Activated naive CD4-positive, alpha-beta T cell treated with anti-CD3 and anti-CD28 coated beads, Interleukin-2, amount 10 ng/mL, durations not matched to agents 7 days and 5 days (primary cell): ENCODE results near the gene FAT2.

ENCODE experiments used
- CTCF ChIA-PET: fragments of 350-600 bp; sonication (Branson Sonifier 250); formaldehyde crosslinking; loops from one replicate; lab custom pipeline; 2021; ENCODE audit warnings: antibody characterized with exemption; lab: Charles Lee
- DNase-seq: peaks from one replicate; pipeline ENCODE4 v3.0.0-alpha.2; 2020
- H3K27ac Mint-ChIP-seq: one replicate; pipeline ENCODE4 v1.8.0; 2021; ENCODE audit warnings: mild to moderate bottlenecking, moderate library complexity, mixed read lengths
- H3K27me3 Mint-ChIP-seq: one replicate; pipeline ENCODE4 v1.8.0; 2021; ENCODE audit warnings: mild to moderate bottlenecking, mixed read lengths
- H3K36me3 Mint-ChIP-seq: one replicate; pipeline ENCODE4 v1.8.0; 2021; ENCODE audit warnings: mixed read lengths
- H3K4me1 Mint-ChIP-seq: one replicate; pipeline ENCODE4 v1.8.0; 2021; ENCODE audit warnings: mixed read lengths
- H3K4me3 Mint-ChIP-seq: one replicate; pipeline ENCODE4 v1.8.0; 2021; ENCODE audit warnings: mild to moderate bottlenecking, moderate library complexity, mixed read lengths
- H3K9me3 Mint-ChIP-seq: one replicate; pipeline ENCODE4 v1.8.0; 2021; ENCODE audit warnings: mixed read lengths

The FAT2 gene

GRCh38 chr5:151622367-151623088, 31.4 kb upstream of the FAT2 start:
- H3K4me3 Mint-ChIP-seq = no peak overlapping the region
- H3K4me1 Mint-ChIP-seq = no peaks in the 10 kb centered on the region
- CTCF ChIA-PET = no interaction called here
- no peaks in the 10 kb centered on the region for H3K9me3 Mint-ChIP-seq
- H3K27me3 Mint-ChIP-seq = peaks cover 12% of the 10 kb centered on the region
- H3K36me3 Mint-ChIP-seq = no peaks in the 10 kb centered on the region
- no peak overlapping the region for H3K27ac Mint-ChIP-seq
- DNase-seq = no peak

- no peak overlapping the region for H3K27ac Mint-ChIP-seq
- H3K4me3 Mint-ChIP-seq = no peak overlapping the region
- no peaks in the 10 kb centered on the region for H3K36me3 Mint-ChIP-seq
- DNase-seq = no peak
- peaks cover 2% of the 10 kb centered on the region for H3K4me1 Mint-ChIP-seq
- CTCF ChIA-PET = no interaction called here
- peaks cover 15% of the 10 kb centered on the region for H3K27me3 Mint-ChIP-seq
- H3K9me3 Mint-ChIP-seq = no peaks in the 10 kb centered on the region
Observed at GRCh38 chr5:151620461-151620840, 29.3 kb upstream of the FAT2 start.

- Mint-ChIP-seq H3K4me1 (peaks cover 6% of the 10 kb centered on the region), H3K9me3 (no peaks in the 10 kb centered on the region)
Observed at GRCh38 chr5:151619812-151620460, 28.8 kb upstream of the FAT2 start.

GRCh38 chr5:151618907-151619306, 27.8 kb upstream of the FAT2 start:
- no peaks in the 10 kb centered on the region for H3K36me3 Mint-ChIP-seq
- peaks cover 9% of the 10 kb centered on the region for H3K4me1 Mint-ChIP-seq
- H3K4me3 Mint-ChIP-seq = no peak overlapping the region
- no peak overlapping the region for H3K27ac Mint-ChIP-seq
- no peak for DNase-seq
- peaks cover 17% of the 10 kb centered on the region for H3K27me3 Mint-ChIP-seq
- CTCF ChIA-PET = interaction anchor here (1.9 kb wide), 1 partner anchor 33 kb away, joined by 7 read pairs; no protein-coding TSS in a partner anchor
- no peaks in the 10 kb centered on the region for H3K9me3 Mint-ChIP-seq

More at GRCh38 chr5:151619812-151620460, 28.8 kb upstream of the FAT2 start:
- DNase-seq = no peak
- no peak overlapping the region for H3K27ac Mint-ChIP-seq
- CTCF ChIA-PET = no interaction called here
- no peaks in the 10 kb centered on the region for H3K36me3 Mint-ChIP-seq
- no peak overlapping the region for H3K4me3 Mint-ChIP-seq
- H3K27me3 Mint-ChIP-seq = peaks cover 17% of the 10 kb centered on the region

GRCh38 chr5:151617841-151618710, 26.9 kb upstream of the FAT2 start:
- DNase-seq = no peak
- CTCF ChIA-PET = interaction anchor here (1.1 to 1.9 kb wide), 2 partner anchors 34 to 172 kb away, joined by 3 to 7 read pairs; no protein-coding TSS in a partner anchor
- no peaks in the 10 kb centered on the region for H3K9me3 Mint-ChIP-seq

GRCh38 chr5:151617383-151617840, 26.3 kb upstream of the FAT2 start:
- H3K27me3 Mint-ChIP-seq = peaks cover 17% of the 10 kb centered on the region
- DNase-seq = no peak
- H3K4me1 Mint-ChIP-seq = peaks cover 22% of the 10 kb centered on the region
- H3K36me3 Mint-ChIP-seq = no peaks in the 10 kb centered on the region
- H3K4me3 Mint-ChIP-seq = no peak overlapping the region
- no peaks in the 10 kb centered on the region for H3K9me3 Mint-ChIP-seq
- no peak overlapping the region for H3K27ac Mint-ChIP-seq
- CTCF ChIA-PET = interaction anchor here (1.1 to 1.9 kb wide), 2 partner anchors 35 to 172 kb away, joined by 3 to 7 read pairs; no protein-coding TSS in a partner anchor

More at GRCh38 chr5:151617841-151618710, 26.9 kb upstream of the FAT2 start:
- H3K27ac Mint-ChIP-seq = no peak overlapping the region
- peaks cover 17% of the 10 kb centered on the region for H3K27me3 Mint-ChIP-seq
- H3K4me3 Mint-ChIP-seq = no peak overlapping the region
- H3K4me1 Mint-ChIP-seq = peaks cover 17% of the 10 kb centered on the region
- no peaks in the 10 kb centered on the region for H3K36me3 Mint-ChIP-seq

- H3K27me3 Mint-ChIP-seq = peaks cover 15% of the 10 kb centered on the region
- no peak for DNase-seq
Observed at GRCh38 chr5:151615431-151615830, 24.3 kb upstream of the FAT2 start.

GRCh38 chr5:151614565-151614964, 23.4 kb upstream of the FAT2 start:
- peaks cover 15% of the 10 kb centered on the region for H3K27me3 Mint-ChIP-seq
- H3K9me3 Mint-ChIP-seq = no peaks in the 10 kb centered on the region
- no peak overlapping the region for H3K27ac Mint-ChIP-seq
- no peaks in the 10 kb centered on the region for H3K36me3 Mint-ChIP-seq
- no peak for DNase-seq
- CTCF ChIA-PET = interaction anchor here (1.0 kb wide), 1 partner anchor 37 kb away, joined by 3 read pairs; no protein-coding TSS in a partner anchor
- H3K4me1 Mint-ChIP-seq = peaks cover 26% of the 10 kb centered on the region
- no peak overlapping the region for H3K4me3 Mint-ChIP-seq

More at GRCh38 chr5:151615431-151615830, 24.3 kb upstream of the FAT2 start:
- H3K36me3 Mint-ChIP-seq = no peaks in the 10 kb centered on the region
- no peaks in the 10 kb centered on the region for H3K9me3 Mint-ChIP-seq
- H3K27ac Mint-ChIP-seq = no peak overlapping the region
- H3K4me1 Mint-ChIP-seq = peaks cover 26% of the 10 kb centered on the region
- CTCF ChIA-PET = interaction anchor here (1.0 kb wide), 1 partner anchor 37 kb away, joined by 3 read pairs; no protein-coding TSS in a partner anchor
- H3K4me3 Mint-ChIP-seq = no peak overlapping the region

GRCh38 chr5:151612689-151613427, 21.7 kb upstream of the FAT2 start:
- peak; percentile 50 for DNase-seq
- peaks cover 26% of the 10 kb centered on the region for H3K4me1 Mint-ChIP-seq

GRCh38 chr5:151611127-151611775, 20.1 kb upstream of the FAT2 start:
- no peak overlapping the region for H3K4me3 Mint-ChIP-seq
- CTCF ChIA-PET = interaction anchor here (3.1 kb wide), 1 partner anchor 40 kb away, joined by 14 read pairs; no protein-coding TSS in a partner anchor
- no peaks in the 10 kb centered on the region for H3K36me3 Mint-ChIP-seq
- no peak for DNase-seq
- no peak overlapping the region for H3K27ac Mint-ChIP-seq
- H3K27me3 Mint-ChIP-seq = peaks cover 21% of the 10 kb centered on the region
- H3K4me1 Mint-ChIP-seq = peaks cover 26% of the 10 kb centered on the region
- H3K9me3 Mint-ChIP-seq = no peaks in the 10 kb centered on the region

More at GRCh38 chr5:151612689-151613427, 21.7 kb upstream of the FAT2 start:
- H3K36me3 Mint-ChIP-seq = no peaks in the 10 kb centered on the region
- H3K27me3 Mint-ChIP-seq = peaks cover 15% of the 10 kb centered on the region
- H3K27ac Mint-ChIP-seq = peak overlapping the region; percentile 75
- peak overlapping the region; percentile 31 for H3K4me3 Mint-ChIP-seq
- CTCF ChIA-PET = interaction anchor here (0.7 to 3.1 kb wide), 2 partner anchors 39 to 647 kb away, joined by 3 to 14 read pairs; no protein-coding TSS in a partner anchor
- no peaks in the 10 kb centered on the region for H3K9me3 Mint-ChIP-seq

GRCh38 chr5:151608522-151608921, 17.4 kb upstream of the FAT2 start:
- Mint-ChIP-seq H3K4me3 (no peak overlapping the region), H3K4me1 (peaks cover 13% of the 10 kb centered on the region), H3K27ac (no peak overlapping the region), H3K36me3 (no peaks in the 10 kb centered on the region), H3K27me3 (peaks cover 30% of the 10 kb centered on the region), H3K9me3 (no peaks in the 10 kb centered on the region)
- no peak for DNase-seq
- CTCF ChIA-PET = no interaction called here

- peaks cover 2% of the 10 kb centered on the region for H3K4me1 Mint-ChIP-seq
- CTCF ChIA-PET = no interaction called here
- no peaks in the 10 kb centered on the region for H3K9me3 Mint-ChIP-seq
- no peak overlapping the region for H3K27ac Mint-ChIP-seq
- H3K27me3 Mint-ChIP-seq = peaks cover 30% of the 10 kb centered on the region
- no peak for DNase-seq
- H3K4me3 Mint-ChIP-seq = no peak overlapping the region
- no peaks in the 10 kb centered on the region for H3K36me3 Mint-ChIP-seq
Observed at GRCh38 chr5:151607304-151607703, 16.2 kb upstream of the FAT2 start.

- Mint-ChIP-seq H3K27ac (no peak overlapping the region), H3K4me1 (no peaks in the 10 kb centered on the region), H3K9me3 (no peaks in the 10 kb centered on the region), H3K36me3 (no peaks in the 10 kb centered on the region), H3K27me3 (peaks cover 26% of the 10 kb centered on the region), H3K4me3 (no peak overlapping the region)
- DNase-seq = no peak
- CTCF ChIA-PET = no interaction called here
Observed at GRCh38 chr5:151605559-151605958, 14.4 kb upstream of the FAT2 start.
